Activated gamma-delta T cell treated with anti-CD3 and anti-CD28 coated beads, Interleukin-2, amount 50 U/mL, for 16 hours (primary cell): ENCODE results near the gene DTD2.

ENCODE experiments used
- DNase-seq: peaks from one replicate; pipeline ENCODE4 v3.0.0-alpha.2; 2020; ENCODE audit warnings: low read depth

The DTD2 gene

DNA sequence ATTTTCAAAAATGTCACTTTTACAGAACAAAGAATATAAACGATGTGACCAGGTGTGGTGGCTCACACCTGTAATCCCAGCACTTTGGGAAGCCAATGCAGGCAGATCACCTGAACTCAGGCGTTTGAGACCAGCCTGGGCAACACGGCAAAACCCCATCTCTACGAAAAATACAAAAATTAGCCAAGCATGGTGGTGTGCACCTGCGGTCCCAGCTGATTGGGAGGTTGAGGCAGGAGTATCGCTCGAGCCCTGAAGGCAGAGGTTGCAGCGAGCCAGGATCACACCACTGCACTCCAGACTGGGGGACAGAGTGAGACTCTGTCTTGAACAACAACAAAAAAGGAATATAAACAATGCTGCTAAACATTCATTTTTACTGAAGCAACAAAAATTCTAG, 52.2 kb downstream of the DTD2 start:
- DNase-seq: no peak

DNA sequence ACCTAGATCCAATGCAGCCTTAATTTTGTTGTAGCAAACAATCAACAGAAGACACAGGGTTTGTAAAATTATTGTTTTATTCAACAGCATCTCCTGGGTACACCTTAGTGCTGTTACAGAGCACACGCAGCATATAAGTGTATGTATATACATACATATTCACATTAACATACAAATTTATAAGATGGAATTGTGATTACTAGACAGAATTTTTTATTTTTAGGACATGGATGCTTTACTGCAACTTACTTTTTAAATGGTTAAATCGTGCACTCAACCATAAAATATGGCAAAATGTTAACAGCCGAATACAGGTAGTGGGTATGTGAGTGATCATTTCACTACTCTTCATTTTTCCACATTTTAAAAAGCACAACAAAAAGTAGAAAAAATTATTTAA, 53.6 kb downstream of the DTD2 start:
- DNase-seq: no peak

DNA sequence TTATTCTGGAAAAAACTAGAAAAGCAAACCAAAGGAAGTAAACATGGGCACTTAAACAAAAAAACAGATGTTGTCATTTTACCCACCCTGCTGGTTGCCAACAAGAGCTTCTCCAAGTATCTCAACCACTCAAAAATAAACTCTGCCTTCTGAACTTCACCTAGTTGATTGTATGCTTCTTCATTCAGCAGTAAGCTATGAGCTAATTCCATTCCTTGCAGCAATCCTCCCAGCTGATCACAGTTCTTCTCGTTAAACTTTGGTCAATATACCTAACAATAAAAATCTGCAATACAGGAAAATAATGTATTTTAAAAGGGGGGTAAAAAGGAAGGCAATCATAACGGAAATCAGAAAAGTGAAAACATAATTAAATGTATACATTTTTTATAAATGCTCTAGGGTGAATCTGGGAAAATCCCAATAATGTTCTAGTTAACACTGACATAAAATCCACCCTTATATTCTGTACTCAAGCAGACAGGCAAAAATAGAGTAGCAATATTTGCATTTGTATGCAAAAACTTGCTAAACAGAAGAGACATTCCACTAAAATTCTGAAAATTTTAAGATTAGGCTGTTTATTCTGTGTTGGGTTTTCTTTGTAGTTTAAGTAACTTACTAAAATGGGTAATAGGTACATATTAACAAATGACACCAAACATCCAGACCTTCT, 54.4 kb downstream of the DTD2 start:
- DNase-seq: no peak

DNA sequence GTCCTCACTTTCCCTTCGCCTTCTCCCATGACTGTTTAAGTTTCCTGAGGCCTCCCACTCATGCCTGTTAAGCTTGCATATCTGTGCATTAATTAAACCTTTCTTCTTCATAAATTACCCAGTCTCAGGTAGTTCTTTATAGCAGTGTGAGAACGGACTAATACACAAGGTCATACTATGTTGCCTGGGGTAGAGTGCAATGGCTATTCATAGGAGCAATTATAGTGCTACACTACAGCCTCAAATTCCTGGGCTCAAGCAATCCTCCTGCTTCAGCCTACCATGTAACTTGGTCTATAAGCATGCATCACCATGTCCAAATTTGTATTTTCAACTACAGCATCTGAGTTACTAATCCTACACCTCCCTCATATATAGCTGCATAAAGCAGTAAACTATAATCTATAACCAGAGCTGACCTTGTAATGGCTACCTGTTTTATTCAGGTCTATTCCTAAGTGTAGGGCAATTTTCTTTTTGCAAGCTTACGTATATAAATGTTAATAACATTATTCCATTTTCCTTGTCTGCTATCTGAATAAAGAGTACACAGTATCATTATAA, 55.9 kb downstream of the DTD2 start:
- no peak for DNase-seq

DNA sequence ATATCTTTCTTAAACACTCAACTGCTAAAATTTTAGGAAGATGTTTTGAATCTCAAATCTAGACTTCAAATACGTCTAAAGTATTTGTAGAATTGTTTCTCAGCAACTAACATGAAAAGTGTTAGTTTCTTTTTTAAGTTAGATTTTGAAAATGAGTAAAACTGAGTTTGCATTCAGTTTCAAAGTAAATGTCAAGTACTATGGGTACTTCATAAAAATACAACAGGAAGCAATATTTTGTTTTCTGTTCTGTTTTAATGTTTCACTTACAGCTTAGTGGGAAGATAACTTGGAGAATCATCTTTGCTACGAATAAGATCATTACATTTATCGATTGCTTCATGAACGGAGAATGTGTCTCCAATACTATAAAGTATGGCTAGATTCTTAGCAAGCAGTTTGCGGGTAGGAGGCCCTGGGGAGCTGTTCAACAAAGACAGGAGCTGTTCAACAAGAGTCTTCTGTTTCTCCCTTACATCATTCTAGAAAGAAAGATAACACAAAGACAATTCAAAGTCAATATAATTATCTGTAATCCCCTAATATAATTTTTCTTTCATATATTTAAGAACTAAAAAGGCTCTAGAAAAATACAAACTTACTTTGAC, 57.2 kb downstream of the DTD2 start:
- DNase-seq: no peak
